ENCODE results near the gene MAPK13.

MAPK13 gene

DNA sequence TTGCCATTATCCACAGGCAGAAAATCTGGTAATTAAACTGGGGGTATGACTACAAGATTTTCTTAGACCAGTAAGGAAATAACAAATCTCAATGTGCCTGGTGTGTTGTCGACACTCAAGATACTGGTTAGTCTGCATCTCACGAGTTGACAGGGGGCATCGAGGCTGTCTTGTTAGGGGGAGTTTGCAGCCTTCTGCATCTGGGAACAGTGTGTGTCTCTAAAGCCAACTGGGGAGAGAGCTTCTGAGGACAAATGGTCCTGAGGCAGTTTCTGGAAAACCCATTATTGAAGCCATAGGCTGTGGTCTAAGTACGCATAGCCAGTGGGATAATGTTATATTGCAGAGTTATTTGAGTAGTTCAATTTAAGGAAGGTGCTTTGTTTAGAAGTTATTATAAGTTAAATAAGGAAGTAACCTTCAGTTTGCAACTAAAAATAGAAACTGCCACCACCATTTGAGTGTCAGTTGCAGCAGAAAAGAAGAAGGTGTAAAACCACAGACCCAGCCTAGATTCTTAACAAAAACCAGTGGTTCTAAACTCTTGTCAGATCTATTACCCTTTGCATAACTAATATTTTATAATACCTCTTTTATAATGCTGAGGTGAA lies 15.4 kb upstream of the MAPK13 start:
- in situ Hi-C loops (cut with MboI; ENCODE audit: low sequenced_read_pairs): no loop called here

DNA sequence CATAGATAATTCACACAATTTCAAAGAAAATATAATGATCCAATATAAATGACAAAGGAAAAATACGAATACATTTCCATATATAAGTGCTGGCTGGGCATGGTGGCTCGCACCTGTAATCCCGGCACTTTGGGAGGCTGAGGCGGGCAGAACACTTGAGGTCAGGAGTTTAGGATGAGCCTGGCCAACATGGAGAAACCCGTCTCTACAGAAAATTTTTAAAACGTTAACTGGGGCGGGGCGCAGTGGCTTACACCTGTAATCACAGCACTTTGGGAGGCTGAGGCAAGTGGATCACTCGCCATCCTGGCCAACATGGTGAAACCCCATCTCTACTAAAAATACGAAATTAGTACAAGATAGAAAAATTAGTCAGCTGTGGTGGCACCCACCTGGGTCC lies 14.9 kb upstream of the MAPK13 start:
- in situ Hi-C loops (cut with MboI; ENCODE audit: low sequenced_read_pairs): no loop called here

DNA sequence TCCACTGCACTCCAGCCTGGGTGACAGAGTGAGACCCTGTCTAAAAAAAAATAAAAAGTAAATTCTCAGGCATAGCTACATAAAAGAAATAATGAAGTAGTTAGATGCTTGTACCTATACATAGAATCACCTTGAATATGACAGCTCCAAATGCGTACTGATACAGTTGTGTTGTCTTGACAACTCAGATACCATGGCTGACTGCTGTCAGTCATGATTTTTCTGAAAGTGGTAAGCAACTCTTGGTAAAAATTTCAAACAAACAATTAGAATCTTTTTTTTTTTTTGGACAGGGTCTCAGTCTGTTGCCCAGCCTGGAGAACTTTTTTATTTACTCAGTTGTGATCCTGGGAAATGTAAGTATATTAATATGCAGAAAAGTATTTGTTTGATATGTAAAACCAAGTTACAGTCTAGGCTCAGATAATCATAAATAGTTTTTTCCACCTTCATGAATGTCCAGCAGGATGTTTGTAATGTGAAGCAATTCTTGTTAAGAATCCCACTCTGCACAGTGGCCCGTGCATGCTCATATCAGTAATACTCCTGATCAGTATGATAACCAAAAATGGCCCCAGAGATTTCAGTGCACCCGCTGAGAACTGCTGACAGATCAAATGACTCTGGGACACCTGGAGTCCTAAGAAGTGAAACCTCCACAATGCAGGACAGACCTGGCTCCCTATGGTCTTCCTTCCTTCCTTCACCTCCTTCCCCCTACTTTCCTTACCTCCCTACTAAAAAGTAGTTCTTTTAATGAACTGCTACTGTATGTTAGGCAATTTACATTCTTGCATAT lies 14.0 kb upstream of the MAPK13 start:
- in situ Hi-C loops (cut with MboI; ENCODE audit: low sequenced_read_pairs): no loop called here

DNA sequence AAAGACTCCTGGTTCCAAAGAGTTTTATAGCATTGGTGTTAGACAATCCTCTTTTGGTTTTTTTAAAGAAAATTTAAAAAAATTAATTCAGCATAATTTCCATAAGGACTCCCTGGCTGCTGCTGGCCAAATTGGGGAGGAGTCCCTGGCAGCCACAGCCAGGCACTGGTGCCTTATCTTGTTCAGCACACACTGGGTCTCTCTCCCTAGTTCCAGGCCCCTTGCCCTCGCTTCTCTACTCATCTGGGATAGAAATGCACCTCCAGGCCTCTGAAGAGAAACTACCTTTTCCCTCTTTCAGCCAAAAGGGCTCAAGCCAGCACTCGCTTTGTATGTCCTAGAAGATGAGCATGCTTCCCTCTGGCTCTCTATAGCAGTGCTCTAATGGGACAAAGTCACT lies 13.4 kb upstream of the MAPK13 start:
- in situ Hi-C loops (cut with MboI; ENCODE audit: low sequenced_read_pairs): no loop called here

DNA sequence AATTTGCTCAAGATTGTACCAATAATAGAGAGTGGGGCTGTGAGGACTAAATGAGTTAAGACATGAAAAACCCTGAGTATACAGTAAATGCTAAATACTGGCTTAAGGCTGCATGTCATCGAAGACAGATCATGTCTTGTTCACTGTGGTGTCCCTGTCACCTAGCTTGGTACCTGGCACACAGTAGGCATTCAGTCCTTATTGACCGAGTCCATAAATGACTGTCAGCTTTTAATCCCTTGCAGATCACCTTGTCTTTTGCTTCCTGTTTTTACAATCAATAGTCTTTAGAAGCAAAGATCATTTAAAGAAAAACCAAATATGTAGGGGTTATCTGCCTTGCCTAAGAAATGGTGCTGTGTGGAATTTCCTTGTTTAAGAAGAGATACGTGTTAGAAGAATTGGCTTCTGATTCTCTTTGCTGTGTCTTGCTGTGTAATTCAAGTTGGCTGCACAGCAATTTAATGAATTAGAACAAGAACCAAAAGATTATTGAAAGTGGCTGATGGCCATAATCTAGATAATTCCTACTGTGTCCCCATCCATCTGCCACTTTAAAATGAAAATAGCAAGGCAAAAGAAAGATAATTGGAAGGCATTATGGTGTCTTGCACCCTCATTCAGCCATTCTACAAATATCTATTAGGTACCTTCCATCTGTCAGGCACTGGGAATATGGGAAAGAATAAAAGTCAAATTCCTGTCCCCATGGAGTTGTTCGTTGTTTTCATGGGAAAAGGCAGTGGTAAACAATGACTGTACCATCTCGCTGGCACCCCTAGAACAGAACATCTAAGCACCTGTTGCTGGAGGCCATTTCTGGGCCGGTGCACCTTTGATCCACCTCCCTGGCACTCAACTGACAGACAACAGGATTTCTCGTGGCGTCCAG lies 12.4 kb upstream of the MAPK13 start:
- in situ Hi-C loops (cut with MboI; ENCODE audit: low sequenced_read_pairs): no loop called here

DNA sequence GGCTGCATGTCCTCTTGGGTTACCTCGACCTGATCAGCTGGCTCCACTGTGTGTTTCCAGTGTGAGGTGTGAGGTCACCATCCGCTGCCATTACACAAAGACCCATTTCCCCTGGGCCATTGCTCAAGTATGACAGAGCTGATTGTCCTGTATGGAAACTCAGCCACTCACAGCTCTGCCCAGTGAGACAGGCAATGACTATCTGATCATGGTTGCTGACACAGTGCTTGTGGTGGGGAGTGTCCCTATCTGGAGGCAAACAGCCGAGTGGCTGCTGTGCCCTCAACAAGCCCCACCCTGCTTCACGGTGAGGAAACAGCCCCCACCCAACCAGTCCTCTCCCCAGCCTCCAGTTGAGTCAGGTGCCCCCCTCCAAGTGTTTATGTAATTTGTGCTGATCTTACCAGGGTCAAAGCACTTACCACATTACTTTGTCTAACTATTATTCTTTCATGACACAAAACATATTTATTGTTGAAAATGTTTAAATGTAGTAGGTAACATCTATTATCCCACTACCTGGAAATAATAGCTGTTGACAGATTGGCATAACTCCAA lies 11.7 kb upstream of the MAPK13 start:
- in situ Hi-C loops (cut with MboI; ENCODE audit: low sequenced_read_pairs): no loop called here

DNA sequence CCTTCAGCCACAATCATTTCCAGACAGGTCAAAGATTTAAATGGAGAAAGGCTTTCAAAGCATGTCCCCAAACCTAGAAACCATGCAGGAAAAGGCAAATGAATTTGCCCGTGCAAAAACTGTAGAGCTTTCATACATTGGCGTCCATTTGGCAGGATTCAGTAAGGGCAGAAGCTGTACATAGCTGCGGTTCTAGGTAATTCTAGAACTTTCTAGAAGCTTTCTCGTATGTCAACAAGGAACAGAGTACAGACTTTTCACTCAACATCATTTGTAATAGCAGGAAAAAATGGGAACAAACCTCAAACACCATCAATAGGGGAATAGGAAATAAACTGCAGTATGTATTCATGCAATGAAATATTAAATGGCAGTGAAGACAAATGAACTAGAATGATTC lies 11.1 kb upstream of the MAPK13 start:
- in situ Hi-C loops (cut with MboI; ENCODE audit: low sequenced_read_pairs): no loop called here

DNA sequence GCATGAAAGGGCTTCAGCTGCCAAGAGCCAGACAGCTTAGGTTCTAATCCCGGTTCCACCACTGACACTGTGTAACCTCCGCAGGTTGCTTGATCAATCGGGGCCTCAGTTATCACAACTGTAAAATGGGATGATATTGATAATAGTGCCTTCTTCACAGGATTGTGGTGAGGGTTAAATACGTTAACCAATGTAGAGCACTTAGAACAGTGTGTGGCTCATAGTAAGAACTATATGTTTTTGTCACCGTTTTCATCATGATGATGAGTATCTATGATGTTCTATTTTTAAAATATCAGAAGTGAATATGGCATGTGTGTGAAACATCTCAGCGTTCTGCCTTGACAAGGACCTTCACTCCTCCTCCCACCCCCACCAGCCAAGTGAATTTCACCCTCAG lies 10.3 kb upstream of the MAPK13 start:
- in situ Hi-C loops (cut with MboI; ENCODE audit: low sequenced_read_pairs): loop anchor here (5.0 kb wide), 1 partner anchor 237 kb away; no protein-coding TSS in a partner anchor

DNA sequence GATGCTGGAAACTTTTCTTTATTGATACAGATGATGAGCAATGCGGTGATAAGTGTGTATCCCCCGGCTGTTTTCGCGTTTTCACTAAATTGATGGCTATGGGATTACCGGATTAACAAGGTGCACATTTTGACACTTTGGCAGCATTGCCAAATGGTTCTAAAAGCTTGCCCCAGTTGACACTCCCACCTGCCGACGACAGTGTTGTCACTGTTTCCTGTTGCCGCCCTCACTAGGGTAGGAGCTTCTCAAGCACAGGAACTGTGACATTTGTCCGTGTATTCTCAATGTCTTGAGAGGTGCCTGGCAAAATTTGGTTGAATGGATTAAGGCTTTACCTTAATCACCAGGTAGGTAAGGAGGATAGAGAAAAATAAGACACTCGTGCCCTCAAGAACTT lies 9.8 kb upstream of the MAPK13 start:
- in situ Hi-C loops (cut with MboI; ENCODE audit: low sequenced_read_pairs): loop anchor here (5.0 kb wide), 1 partner anchor 237 kb away; no protein-coding TSS in a partner anchor

DNA sequence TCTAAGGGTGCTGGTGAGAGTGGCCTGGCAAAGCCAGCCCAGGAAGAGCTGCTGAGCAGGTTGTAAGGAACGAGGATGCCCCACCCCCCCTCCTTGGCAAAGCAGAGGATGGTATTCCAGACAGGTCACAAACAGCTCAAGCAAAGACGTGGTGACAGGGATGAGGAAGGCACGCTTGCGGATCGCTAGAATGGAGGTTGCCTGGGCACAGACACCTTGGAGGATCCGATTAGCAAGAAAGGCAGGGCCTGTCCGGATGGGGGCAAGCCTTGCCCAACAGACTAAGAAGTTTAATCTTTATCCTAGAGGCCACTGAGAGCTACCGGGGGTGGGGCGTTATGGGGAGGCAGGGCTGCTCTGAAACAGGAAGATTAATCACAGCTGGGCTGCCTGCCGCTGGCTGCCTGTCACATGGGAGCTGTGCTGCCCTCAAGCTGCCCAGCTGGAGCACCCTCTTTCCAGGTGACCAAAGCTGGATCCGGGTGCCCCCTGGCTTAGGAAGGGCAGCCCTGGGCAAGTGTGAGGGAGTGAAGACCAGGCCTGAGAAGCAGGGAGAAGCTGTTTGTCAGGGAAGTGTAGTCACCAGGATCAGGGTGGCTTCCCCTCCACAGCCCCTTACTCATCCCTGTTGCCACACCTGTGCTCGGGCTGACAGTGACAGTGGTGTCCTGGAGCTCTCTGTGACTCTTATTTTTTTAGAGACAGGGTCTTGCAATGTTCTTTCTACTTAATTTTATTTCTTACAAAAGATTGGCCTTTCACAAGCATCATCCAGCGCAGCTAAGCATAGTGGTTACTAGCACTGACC lies 9.1 kb upstream of the MAPK13 start:
- in situ Hi-C loops (cut with MboI; ENCODE audit: low sequenced_read_pairs): loop anchor here (5.0 kb wide), 1 partner anchor 236 kb away; no protein-coding TSS in a partner anchor

DNA sequence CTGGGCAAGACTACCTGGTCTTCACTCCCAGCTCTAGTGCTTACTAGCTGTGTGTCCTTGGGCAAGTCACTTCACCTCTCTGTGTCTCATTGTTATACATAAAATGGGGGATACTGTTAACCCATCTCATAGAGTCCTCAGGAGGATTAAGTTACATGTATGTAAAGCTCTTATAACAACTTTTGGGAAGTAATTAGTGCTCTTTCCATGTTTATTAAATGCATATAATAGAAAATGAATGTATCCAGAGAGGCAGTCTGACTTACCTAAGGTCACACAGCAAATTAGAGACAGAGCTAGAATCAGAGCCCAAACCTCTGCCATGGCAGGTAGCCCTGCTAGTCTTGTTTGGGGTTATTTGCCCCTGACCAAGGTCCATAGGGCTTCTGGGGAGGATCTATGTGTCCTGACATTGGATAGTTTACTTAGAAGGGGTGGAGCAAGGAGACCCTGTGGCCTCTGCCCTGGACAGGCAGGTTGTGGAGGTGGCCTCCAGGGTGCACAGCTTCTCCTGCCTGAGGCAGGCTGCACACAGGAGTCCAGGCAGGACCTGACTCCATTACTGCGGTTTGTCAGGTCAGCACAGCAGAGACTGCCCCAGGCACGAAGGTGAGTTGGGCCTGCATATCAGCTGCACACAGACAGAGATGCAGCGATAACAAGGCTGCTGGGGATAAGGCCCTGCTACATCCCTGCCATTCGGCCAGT lies 8.4 kb upstream of the MAPK13 start:
- in situ Hi-C loops (cut with MboI; ENCODE audit: low sequenced_read_pairs): loop anchor here (5.0 kb wide), 1 partner anchor 235 kb away; no protein-coding TSS in a partner anchor

DNA sequence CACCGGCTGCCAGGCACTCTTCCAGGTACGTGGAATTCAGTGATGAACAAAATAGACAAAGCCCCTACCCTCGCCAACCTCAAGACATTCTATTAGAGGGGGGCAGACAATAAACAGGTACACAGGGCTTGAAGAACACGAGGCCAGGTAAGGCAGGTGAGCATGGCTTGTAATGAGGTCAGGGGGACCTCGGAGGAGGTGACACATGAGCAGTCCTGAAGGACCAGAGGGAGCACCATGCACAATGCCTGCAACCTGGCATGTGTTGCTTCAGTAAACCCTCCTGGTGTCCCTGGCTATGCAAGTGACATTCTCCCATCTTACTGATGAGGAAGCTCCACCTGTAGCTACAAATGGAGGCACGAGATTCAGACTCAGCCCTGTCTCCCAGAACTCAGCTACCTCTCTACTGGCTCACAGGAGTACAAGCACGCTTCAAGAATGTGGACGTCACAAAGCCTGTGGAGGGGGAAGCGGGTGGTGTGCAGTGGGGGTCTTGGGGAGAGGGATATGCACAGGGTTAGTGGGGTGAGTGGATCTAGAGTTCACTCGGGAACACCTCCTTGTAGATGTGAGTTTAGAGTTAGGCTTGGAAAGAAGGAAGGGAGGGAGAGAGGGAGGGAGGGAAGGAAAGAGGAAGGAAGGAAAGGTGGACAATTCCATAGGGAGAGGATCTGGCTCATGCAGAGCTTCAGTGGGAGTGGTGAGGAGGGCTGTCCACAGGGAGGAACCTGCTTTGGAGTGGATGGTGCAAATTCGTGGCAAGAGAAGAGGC lies 7.6 kb upstream of the MAPK13 start:
- in situ Hi-C loops (cut with MboI; ENCODE audit: low sequenced_read_pairs): loop anchor here (5.0 kb wide), 1 partner anchor 235 kb away; no protein-coding TSS in a partner anchor

DNA sequence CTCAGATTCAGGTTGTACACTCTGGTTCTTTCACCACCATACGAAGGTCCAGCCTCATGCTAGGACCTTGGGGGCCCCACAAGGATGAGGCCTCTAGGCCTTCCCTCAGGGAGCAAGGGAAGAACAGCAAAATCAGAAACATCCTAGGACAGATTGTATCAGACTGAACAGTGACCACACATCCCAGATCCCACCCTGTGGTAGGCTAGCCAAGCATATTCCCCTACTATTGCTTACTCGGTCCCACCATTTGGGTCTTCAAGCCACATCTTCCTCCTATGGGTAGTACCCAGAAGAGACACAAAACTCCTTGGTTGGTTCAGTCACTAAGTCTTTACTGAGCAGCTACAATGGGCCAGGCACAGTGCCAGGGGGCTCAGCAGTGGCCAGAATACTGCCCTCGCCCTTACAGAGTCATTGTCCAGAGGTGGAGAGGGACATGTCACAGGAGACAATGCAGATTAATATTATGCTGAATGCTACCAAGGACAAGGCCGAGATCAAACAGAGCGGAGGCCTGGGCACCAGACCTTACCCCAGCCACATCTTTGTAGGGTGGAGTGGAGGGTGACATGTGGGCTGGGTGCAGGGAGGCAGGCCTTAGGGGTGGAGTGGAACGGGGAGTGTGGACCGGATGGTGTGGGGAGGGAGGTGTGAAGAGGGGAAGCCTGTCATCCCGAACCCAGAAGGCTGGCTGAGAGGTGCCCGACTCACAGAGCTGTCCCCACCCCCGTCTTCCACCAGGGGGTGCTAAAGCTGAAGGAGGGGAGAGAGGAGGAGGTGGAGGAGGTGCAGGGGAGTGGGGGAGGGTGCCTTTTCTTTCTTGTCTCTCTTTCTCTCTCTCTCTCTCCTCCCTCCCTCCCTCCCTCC lies 6.8 kb upstream of the MAPK13 start:
- in situ Hi-C loops (cut with MboI; ENCODE audit: low sequenced_read_pairs): loop anchor here (5.0 kb wide), 1 partner anchor 234 kb away; no protein-coding TSS in a partner anchor

DNA sequence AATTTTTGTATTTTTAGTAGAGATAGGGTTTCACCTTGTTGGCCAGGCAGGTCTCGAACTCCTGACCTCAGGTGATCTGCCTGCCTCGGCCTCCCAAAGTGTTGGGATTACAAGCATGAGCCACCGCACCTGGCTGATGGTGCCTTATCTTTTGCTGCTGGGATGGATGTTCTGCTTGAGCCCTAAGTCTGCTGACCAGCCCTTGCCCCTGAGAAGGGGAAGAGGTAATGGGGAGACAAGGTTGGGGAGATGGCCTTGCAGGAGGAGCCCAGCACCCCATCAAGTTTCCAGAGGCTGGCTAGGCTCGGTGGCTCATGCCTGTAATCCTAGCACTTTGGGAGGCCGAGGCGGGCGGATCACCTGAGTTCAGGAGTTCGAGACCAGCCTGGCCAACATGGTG lies 6.0 kb upstream of the MAPK13 start:
- in situ Hi-C loops (cut with MboI; ENCODE audit: low sequenced_read_pairs): loop anchor here (5.0 kb wide), 1 partner anchor 233 kb away; no protein-coding TSS in a partner anchor

DNA sequence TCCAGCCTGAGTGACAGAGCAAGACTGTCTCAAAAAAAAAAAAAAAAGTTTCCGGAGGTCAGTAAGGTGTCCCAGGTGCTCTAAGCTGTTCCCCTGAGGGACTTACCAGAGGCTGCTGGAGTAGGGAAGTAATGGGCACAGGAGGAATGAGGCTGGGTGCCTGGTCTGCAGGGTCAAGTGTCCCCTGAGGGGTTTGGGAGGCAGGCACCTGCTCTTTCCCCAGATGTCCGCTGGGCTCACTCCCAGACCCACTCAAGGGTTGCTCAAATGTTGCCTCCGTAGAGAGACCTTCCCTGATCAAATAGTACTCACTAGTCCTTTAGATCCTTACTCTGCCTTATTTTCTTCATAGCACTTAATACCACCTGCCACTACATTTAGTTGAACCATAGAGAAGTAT lies 5.4 kb upstream of the MAPK13 start:
- in situ Hi-C loops (cut with MboI; ENCODE audit: low sequenced_read_pairs): loop anchor here (5.0 kb wide), 1 partner anchor 232 kb away; no protein-coding TSS in a partner anchor

DNA sequence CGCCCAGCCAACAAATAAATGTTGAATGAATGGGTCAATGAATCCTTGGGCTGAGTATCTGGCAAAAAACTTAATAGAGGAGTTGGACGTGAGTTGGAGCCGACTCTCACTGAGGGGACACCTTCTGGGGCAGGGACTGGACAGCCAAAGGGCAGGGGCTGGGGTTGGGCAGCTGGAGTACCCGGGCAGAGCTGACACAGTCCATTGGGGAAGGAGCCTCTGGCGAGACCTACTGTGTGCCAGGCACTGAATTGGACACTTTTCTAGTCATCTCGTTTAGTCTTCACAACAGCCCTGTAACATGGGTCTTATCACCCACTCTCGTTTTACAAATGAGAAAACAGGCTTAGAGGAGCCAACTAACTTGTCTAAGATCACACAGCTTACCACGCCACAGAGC lies 4.7 kb upstream of the MAPK13 start:
- in situ Hi-C loops (cut with MboI; ENCODE audit: low sequenced_read_pairs): no loop called here

DNA sequence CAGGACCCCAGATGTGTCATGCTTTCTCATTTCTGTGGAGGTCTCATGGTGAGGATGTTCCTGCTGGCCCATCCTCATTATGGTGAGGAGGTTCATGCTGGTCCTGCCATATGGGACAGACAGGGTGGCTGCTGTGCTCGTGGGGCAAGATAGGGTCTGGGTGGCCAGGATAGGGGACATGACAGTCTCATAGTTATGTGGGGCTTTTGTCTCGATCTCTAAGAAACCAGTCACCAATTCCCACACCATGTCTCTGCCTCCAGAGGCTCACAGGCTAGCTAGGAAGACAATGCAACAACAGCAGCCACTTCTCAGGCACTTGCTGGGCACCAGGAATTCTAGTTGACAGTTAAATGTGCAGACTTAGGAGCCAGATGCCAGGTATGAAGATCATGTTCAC lies 4.2 kb upstream of the MAPK13 start:
- in situ Hi-C loops (cut with MboI; ENCODE audit: low sequenced_read_pairs): no loop called here
